ENCODE data around the gene ERCC6L2.

The ERCC6L2 gene, protein sequence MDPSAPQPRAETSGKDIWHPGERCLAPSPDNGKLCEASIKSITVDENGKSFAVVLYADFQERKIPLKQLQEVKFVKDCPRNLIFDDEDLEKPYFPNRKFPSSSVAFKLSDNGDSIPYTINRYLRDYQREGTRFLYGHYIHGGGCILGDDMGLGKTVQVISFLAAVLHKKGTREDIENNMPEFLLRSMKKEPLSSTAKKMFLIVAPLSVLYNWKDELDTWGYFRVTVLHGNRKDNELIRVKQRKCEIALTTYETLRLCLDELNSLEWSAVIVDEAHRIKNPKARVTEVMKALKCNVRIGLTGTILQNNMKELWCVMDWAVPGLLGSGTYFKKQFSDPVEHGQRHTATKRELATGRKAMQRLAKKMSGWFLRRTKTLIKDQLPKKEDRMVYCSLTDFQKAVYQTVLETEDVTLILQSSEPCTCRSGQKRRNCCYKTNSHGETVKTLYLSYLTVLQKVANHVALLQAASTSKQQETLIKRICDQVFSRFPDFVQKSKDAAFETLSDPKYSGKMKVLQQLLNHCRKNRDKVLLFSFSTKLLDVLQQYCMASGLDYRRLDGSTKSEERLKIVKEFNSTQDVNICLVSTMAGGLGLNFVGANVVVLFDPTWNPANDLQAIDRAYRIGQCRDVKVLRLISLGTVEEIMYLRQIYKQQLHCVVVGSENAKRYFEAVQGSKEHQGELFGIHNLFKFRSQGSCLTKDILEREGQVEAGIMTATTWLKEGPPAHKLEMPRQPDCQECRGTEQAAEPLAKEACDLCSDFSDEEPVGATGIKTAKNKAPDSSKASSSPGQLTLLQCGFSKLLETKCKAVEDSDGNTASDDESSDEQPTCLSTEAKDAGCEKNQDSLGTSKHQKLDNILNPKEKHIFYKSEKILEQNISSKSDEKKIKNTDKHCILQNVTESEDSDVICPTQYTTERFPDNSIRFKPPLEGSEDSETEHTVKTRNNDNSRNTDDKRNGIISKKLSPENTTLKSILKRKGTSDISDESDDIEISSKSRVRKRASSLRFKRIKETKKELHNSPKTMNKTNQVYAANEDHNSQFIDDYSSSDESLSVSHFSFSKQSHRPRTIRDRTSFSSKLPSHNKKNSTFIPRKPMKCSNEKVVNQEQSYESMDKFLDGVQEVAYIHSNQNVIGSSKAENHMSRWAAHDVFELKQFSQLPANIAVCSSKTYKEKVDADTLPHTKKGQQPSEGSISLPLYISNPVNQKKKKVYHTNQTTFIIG (N-terminal part only)

GRCh38 chr9:95875305-95876137 lies at the start of gene ERCC6L2:
TSS of gene ERCC6L2 (plus strand) at chr9:95875691. CDS start at chr9:95876039, 348 bp downstream.
- peak; percentile 79 for DNase-seq

GRCh38 chr9:95826183-95826838 lies 49.2 kb upstream of the ERCC6L2 start:
- no peak for DNase-seq

DNA sequence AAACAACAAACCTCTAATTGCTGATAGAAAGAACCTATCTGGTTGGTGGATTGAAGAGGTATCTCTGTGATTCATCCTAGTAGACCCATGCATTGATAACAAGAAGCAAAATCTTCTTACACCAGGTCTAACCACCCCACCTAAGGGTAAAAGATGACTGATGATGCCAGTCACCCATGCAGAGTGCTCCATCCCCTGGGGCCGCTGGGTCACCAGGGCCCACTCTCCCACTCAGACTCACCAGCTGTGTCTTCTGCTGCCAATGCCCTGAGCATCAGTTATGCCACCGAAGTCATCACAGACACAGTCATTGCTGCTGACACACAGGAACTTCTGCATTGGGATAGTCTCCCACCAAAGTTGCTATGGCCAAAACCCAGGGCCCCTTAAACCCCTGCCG lies 44.7 kb upstream of the ERCC6L2 start:
- DNase-seq = no peak

DNA sequence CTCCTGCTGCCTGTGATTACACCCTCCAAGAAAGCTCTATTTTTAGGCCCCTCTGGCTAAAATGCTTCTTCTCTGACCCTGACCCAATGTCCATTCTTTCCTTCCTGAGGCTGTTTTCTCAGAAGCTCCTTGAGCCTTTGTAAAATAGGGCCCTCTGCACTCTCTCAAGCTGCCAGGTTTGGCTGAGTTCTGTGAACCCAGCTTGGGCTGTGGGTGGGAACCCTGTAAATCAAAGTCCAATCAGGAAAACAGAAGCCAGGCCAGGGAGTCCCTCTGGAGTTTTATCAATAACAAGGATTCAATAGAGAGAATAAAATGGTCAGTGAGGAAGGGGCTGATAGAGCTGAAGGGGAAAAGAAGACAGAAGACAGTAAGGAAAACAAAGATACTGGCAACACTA lies 43.7 kb upstream of the ERCC6L2 start:
- no peak for DNase-seq

- no peak for DNase-seq
These were observed 41.8 kb upstream of the ERCC6L2 start for GRCh38 chr9:95833546-95834178.

- DNase-seq = no peak
These were observed 41.1 kb upstream of the ERCC6L2 start for GRCh38 chr9:95834281-95834907.

- DNase-seq = no peak
These were observed 40.1 kb upstream of the ERCC6L2 start for GRCh38 chr9:95835393-95835792.

GRCh38 chr9:95836072-95836471 lies 39.4 kb upstream of the ERCC6L2 start:
- DNase-seq = no peak

- no peak for DNase-seq
These were observed 36.5 kb upstream of the ERCC6L2 start for GRCh38 chr9:95839012-95839411.

GRCh38 chr9:95840074-95840473 lies 35.4 kb upstream of the ERCC6L2 start:
- no peak for DNase-seq

GRCh38 chr9:95841377-95841776 lies 34.1 kb upstream of the ERCC6L2 start:
- DNase-seq = no peak

DNA sequence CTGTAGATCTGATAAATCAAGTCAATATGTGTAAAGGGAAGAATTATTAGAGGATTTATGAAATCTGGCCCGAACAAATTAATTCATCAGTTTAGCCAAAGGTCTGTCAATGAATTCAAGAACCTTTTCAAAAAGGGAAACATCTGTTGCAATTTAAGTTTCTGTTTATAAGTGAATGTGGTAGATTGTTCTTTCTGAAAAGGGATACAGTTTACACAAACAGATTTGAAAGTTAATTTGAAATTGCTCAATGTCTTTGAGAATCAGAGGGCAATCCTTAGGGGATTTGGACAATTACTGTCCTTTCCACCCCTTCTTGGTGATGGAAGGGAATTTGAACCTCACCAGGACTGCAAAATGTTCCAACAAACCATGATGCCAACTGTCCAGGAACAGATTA lies 29.7 kb upstream of the ERCC6L2 start:
- no peak for DNase-seq

GRCh38 chr9:95848764-95849163 lies 26.7 kb upstream of the ERCC6L2 start:
- no peak for DNase-seq

DNA sequence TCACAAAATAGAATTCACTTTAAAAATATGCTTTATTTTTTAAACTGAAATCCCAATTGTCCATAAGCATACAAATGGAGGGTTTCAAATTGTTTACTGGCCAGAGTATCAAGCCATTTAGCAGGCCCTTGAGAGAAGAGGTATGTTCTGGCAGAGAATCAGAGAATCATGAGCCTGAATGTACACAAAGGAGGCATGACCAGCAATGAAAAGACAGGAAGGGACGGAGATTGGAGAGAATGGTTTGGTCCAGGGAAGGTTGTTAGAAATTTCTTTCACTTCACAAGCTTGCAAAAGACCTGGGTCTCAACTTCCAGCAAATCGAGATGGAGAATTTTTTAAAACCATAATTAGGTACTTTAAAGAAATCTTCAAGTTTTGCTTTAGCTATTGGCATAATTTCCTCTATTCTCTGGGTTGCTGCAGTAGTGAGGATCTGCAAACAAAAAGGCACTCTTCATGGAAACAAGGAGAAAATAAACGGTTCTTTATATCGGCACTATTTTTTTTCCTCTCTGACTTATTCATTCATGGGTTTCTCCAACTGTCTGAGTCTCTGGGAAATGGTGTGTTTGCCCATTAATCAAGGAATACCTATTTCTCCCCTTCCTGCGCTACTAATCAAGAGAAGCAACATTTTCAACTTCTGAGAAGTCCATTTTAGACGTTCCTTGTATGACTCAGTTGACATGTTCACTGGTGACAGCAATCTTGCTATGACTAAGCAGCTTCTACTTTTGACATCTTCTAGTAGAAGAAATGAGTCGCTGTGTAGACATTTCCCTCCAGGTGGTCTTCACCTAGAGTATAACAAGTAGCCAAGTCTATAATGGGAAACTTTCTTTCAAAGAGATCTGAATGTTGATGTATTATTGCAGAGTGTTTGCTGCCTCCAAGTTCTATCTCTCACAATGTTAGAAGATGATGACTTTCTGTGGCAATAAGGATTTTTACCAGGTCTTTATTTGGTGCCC lies 23.1 kb upstream of the ERCC6L2 start:
- DNase-seq = no peak

- no peak for DNase-seq
These were observed 21.0 kb upstream of the ERCC6L2 start for GRCh38 chr9:95854386-95855020.

DNA sequence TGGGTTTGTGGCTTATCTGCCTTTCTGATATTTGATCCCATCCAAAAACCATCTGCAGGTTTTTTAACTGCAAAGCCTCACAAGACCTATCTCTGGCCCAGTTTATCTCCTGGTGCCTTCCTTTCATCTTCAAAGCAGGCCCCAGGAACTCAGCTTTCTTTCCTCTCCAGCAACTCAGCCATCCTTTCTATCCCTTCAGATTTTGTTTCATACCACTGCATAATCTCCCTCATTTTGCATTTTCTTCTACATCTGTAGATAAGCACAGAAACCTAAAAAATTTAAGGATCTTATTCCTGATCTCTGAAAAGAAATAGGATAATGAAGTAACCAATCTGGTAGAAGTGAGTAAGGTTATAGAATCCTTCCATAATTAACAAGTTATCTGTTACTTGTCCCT lies 19.5 kb upstream of the ERCC6L2 start:
- DNase-seq = no peak

DNA sequence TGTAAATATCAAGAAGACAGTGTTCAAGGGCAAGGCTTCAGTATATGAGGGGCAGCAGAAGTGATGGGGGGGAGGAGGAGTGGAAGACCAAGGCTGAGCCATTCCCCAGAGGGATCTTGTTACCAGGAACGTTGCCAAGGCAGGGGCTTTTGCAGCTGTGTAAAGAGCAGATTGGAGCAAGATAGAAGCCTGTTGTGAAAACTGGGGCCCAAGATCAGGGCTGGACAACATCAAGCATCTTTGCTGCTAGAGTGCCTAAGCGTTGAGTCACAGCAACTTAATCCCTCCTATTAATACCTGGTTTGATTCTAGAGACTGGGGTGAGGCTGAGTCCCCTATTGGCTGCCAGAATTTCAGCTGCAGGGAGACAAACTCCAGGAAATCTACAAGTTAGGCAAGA lies 18.4 kb upstream of the ERCC6L2 start:
- no peak for DNase-seq

DNA sequence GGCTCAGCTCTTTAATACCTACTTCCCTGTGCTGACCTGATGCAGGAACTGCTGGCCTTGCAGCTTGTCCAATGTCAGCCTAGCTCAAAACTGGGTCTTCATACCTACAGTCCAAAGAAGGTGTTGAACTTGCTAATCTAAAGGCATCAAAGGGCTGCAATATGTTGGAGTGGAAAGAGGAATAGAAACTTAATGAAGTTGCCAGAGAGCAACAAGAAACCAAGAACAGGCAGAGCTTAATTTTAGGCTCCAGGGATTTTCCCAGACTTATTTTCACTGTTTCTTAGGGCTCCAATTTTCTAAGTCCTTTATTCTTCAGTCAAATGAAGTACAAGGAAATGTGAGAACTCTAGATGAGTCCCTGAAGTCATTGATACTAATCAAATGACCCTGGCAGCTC lies 17.6 kb upstream of the ERCC6L2 start:
- DNase-seq = no peak

DNA sequence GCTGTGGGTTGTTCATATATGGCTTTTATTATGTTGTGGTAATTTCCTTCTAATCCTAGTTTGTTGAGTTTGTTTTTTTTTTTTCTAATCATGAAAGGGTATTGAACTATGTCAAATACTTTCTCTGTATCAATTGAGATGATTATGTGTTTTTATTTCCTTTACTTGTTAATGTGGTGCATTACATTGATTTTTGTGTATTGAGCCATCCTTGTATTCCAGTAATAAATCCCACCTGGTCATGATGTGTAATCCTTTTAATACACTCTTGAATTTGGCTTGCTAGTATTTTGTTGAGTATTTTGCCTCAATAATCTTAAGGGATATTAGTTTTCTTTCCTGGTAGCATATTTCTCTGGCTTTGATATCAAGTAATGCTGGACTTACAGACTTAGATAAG lies 13.1 kb upstream of the ERCC6L2 start:
- DNase-seq = no peak
